ENCODE results near the gene CISD3.

The CISD3 gene

GRCh38 chr17:38702166-38702915, 27.8 kb upstream of the CISD3 start (continued):
- TF ChIP-seq AEBP2 (tag by site-specific recombination; IDR thresholded peaks at IDR 0.05; ENCODE audit: borderline replicate concordance) (no peak), ZNF48 (tag by site-specific recombination; IDR thresholded peaks at IDR 0.05) (no peak), BCL11B (tag by site-specific recombination; IDR thresholded peaks at IDR 0.05; ENCODE audit: low read depth) (peak; percentile 49), ZNF292 (tag by site-specific recombination; IDR thresholded peaks at IDR 0.05; ENCODE audit: borderline replicate concordance, low read depth) (no peak), SCRT2 (tag by site-specific recombination; IDR thresholded peaks at IDR 0.05) (peak; percentile 96), ZSCAN4 (tag by site-specific recombination; IDR thresholded peaks at IDR 0.05) (no peak), ZNF843 (tag by site-specific recombination; IDR thresholded peaks at IDR 0.05) (0 out of 2 replicates have a peak, but pooled peaks have one; percentile 7), ZNF626 (tag by site-specific recombination; IDR thresholded peaks at IDR 0.05) (no peak), SP2 (tag by site-specific recombination; IDR thresholded peaks at IDR 0.05) (peak; percentile 82), ZNF2 (tag by site-specific recombination; IDR thresholded peaks at IDR 0.05) (0 out of 2 replicates have a peak, but pooled peaks have one; percentile 56), PRDM4 (tag by site-specific recombination; IDR thresholded peaks at IDR 0.05) (peak; percentile 95), ZNF138 (tag by site-specific recombination; IDR thresholded peaks at IDR 0.05; ENCODE audit: borderline replicate concordance) (no peak), ZBTB26 (tag by site-specific recombination; optimal IDR thresholded peaks at IDR 0.05) (peak; percentile 95), ZSCAN30 (tag by site-specific recombination; IDR thresholded peaks at IDR 0.05) (peak; percentile 45; the same call in 1 of the 2 replicates), ZNF514 (tag by site-specific recombination; IDR thresholded peaks at IDR 0.05) (no peak), IKZF3 (tag by site-specific recombination; IDR thresholded peaks at IDR 0.05) (peak; percentile 99), CTCF (tag by site-specific recombination; IDR thresholded peaks at IDR 0.05) (peak; percentile 47), ZNF221 (tag by site-specific recombination; IDR thresholded peaks at IDR 0.05; ENCODE audit: borderline replicate concordance) (no peak), ZNF354C (tag by site-specific recombination; IDR thresholded peaks at IDR 0.05; ENCODE audit: borderline replicate concordance, low read depth) (no peak), ZNF23 (tag by site-specific recombination; IDR thresholded peaks at IDR 0.05; ENCODE audit: borderline replicate concordance) (no peak), ZNF26 (tag by site-specific recombination; IDR thresholded peaks at IDR 0.05) (no peak), GLIS1 (tag by site-specific recombination; IDR thresholded peaks at IDR 0.05) (peak; percentile 39), ZNF274 (IDR thresholded peaks at IDR 0.05; ENCODE audit: low read length) (no peak), ZNF274 (tag by site-specific recombination; IDR thresholded peaks at IDR 0.05; ENCODE audit: borderline replicate concordance) (no peak), ZNF223 (tag by site-specific recombination; IDR thresholded peaks at IDR 0.05) (peak; percentile 80; the same call in 1 of the 2 replicates), KLF16 (tag by site-specific recombination; IDR thresholded peaks at IDR 0.05) (peak; percentile 71; the same call in 1 of the 2 replicates), ZNF660 (tag by site-specific recombination; IDR thresholded peaks at IDR 0.05) (no peak; the same call in 1 of the 2 replicates), ZNF184 (tag by site-specific recombination; IDR thresholded peaks at IDR 0.05) (0 out of 2 replicates have a peak, but pooled peaks have one; percentile 45), MYNN (tag by site-specific recombination; IDR thresholded peaks at IDR 0.05; ENCODE audit: borderline replicate concordance) (no peak)

All from HEK293 (cell line).